Measurements from ENCODE around the gene SRC.

DNA sequence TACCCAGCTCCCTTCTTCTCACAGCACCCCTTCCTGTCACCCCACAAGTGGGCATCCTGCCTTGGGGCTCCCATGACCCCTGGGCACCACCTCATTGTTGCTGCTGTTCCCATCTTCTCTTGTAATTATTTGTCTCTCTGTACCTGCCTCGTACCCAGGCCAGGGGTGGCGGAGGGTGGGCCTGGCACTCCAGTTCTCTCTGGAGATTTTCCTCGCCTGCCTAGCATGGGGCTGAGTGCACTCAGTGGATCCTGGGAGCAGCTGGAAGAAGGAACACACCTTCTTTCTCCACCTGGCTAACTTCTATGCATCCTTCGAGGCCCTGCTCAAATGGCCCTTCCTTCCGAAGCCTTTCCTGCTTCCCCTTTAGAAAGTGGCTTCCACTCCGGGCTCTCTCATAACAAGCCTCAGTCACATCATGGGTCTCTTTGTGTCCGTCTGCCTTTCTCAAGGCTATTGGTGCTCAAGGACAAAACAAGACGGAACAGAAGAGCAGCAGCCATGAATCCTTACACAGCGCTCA is 79.2 kb downstream of the SRC start:
- TF ChIP-seq, protein P1, sequence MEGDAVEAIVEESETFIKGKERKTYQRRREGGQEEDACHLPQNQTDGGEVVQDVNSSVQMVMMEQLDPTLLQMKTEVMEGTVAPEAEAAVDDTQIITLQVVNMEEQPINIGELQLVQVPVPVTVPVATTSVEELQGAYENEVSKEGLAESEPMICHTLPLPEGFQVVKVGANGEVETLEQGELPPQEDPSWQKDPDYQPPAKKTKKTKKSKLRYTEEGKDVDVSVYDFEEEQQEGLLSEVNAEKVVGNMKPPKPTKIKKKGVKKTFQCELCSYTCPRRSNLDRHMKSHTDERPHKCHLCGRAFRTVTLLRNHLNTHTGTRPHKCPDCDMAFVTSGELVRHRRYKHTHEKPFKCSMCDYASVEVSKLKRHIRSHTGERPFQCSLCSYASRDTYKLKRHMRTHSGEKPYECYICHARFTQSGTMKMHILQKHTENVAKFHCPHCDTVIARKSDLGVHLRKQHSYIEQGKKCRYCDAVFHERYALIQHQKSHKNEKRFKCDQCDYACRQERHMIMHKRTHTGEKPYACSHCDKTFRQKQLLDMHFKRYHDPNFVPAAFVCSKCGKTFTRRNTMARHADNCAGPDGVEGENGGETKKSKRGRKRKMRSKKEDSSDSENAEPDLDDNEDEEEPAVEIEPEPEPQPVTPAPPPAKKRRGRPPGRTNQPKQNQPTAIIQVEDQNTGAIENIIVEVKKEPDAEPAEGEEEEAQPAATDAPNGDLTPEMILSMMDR (IDR thresholded peaks at IDR 0.05), result no peak
- TF ChIP-seq POLR2AphosphoS5 (IDR thresholded peaks at IDR 0.05) (no peak), EP300 (IDR thresholded peaks at IDR 0.05) (no peak), POLR2A (IDR thresholded peaks at IDR 0.05; ENCODE audit: low read depth) (no peak)

Measured in esophagus muscularis mucosa (tissue), 4 donors.